Measurements from ENCODE around the gene RHCG.

The RHCG gene

GRCh38 chr15:89442671-89443307 lies 53.6 kb downstream of the RHCG start:
- DNase-seq = peak; percentile 17

- DNase-seq = no peak
Observed at GRCh38 chr15:89442155-89442554, 54.2 kb downstream of the RHCG start.

GRCh38 chr15:89441295-89441812 lies 55.0 kb downstream of the RHCG start:
- DNase-seq = no peak

GRCh38 chr15:89439764-89440163 lies 56.6 kb downstream of the RHCG start:
- DNase-seq = no peak

- DNase-seq = no peak
Observed at GRCh38 chr15:89436560-89437311, 59.6 kb downstream of the RHCG start.

GRCh38 chr15:89435362-89435761 lies 61.0 kb downstream of the RHCG start:
- no peak for DNase-seq

GRCh38 chr15:89433686-89434085 lies 62.7 kb downstream of the RHCG start:
- DNase-seq = no peak

- DNase-seq = peak; percentile 52
Observed at GRCh38 chr15:89430530-89431341, 65.6 kb downstream of the RHCG start.

- no peak for DNase-seq
Observed at GRCh38 chr15:89429986-89430385, 66.4 kb downstream of the RHCG start.

GRCh38 chr15:89429023-89429422 lies 67.4 kb downstream of the RHCG start:
- DNase-seq = no peak

GRCh38 chr15:89428246-89428645 lies 68.1 kb downstream of the RHCG start:
- no peak for DNase-seq

GRCh38 chr15:89426500-89426899 lies 69.9 kb downstream of the RHCG start:
- DNase-seq = no peak

GRCh38 chr15:89423981-89424380 lies 72.4 kb downstream of the RHCG start:
- no peak for DNase-seq

Measured in NCI-H510A treated with DMSO at 0.1 percent for 48 hours (cell line).